HEK293 (cell line): ENCODE measurements around the gene TEX36.
A peak's percentile ranks its signal among the peaks of the same experiment; 100 is the strongest.

Experiments used
- KLF8 ChIP-seq: fragments of 450-650 bp; formaldehyde crosslinking; IDR thresholded peaks from 2 replicates; pipeline ENCODE4 v1.5.1; 2016; ENCODE audit warnings: missing biosample characterization, missing genetic modification characterization
- YY1 ChIP-seq: fragments of 450-650 bp; formaldehyde crosslinking; IDR thresholded peaks from 2 replicates; pipeline ENCODE4 v1.5.1; 2018; ENCODE audit warnings: missing biosample characterization, missing genetic modification characterization
- ZNF350 ChIP-seq: fragments of 450-650 bp; formaldehyde crosslinking; IDR thresholded peaks from 2 replicates; pipeline ENCODE4 v1.5.0; 2017; ENCODE audit warnings: missing biosample characterization, mild to moderate bottlenecking, missing genetic modification characterization
- ZNF768 ChIP-seq: fragments of 450-650 bp; formaldehyde crosslinking; IDR thresholded peaks from 2 replicates; pipeline ENCODE4 v1.5.1; 2018; ENCODE audit warnings: missing biosample characterization, mild to moderate bottlenecking, missing genetic modification characterization
- ZNF843 ChIP-seq: fragments of 450-650 bp; formaldehyde crosslinking; IDR thresholded peaks from 2 replicates; pipeline ENCODE4 v1.5.1; 2016; ENCODE audit warnings: missing biosample characterization, missing genetic modification characterization
- TF ChIP-seq, protein P1 (sequence below): fragments of 450-650 bp; formaldehyde crosslinking; IDR thresholded peaks from 2 replicates; pipeline ENCODE4 v1.5.1; 2016; ENCODE audit warnings: missing biosample characterization, missing genetic modification characterization
- TF ChIP-seq, protein P2 (sequence below): fragments of 450-650 bp; formaldehyde crosslinking; IDR thresholded peaks from 2 replicates; pipeline ENCODE4 v1.5.1; 2017; ENCODE audit warnings: missing biosample characterization, missing genetic modification characterization
- TF ChIP-seq, protein P3 (sequence below): sonication (generic); formaldehyde crosslinking; IDR thresholded peaks from 2 replicates; pipeline ENCODE4 v1.8.1; 2022; ENCODE audit warnings: mild to moderate bottlenecking, moderate library complexity, missing genetic modification reagents
- TF ChIP-seq, protein P4 (sequence below): fragments of 450-650 bp; formaldehyde crosslinking; IDR thresholded peaks from 2 replicates; pipeline ENCODE4 v1.5.1; 2016; ENCODE audit warnings: missing biosample characterization, missing genetic modification characterization

DNA sequence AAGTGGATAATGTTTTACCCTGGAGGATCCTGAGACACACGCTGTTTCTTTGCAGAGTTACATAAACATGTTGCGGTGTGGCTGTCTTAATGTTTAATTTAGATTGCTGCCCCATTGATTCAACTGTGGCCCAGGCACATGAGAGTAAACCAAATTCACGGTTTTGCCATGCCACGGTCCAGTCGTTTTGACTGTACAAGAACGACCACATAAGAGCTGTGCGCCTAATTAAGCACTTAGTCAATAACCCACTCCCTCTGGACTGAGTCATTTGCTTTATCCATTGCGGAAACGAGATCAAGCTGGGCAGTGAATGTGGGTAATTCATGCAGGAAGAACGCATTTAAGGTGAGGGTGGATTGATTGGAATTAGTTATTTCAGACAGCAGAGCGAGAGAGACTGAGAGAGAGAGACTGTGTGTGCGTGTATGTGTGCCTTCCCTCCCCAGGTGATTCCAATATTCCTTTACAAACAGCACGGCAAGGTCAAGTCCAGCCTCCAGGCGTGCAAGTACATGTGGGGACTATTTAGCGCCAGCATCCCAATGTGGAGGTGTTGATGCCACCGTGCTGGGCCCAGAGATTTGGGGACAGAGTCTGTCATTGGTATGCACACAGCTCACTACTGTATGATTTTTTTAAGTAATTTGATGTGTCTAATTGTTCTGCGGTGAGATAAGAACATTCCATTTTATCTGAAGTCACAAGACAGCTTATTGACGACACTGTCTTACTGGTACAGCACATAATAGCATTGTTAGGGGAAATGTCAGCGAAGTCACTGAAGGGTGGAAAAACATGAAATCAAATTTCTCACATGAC is 8.4 kb upstream of the TEX36 start:
- TF ChIP-seq, protein P1, sequence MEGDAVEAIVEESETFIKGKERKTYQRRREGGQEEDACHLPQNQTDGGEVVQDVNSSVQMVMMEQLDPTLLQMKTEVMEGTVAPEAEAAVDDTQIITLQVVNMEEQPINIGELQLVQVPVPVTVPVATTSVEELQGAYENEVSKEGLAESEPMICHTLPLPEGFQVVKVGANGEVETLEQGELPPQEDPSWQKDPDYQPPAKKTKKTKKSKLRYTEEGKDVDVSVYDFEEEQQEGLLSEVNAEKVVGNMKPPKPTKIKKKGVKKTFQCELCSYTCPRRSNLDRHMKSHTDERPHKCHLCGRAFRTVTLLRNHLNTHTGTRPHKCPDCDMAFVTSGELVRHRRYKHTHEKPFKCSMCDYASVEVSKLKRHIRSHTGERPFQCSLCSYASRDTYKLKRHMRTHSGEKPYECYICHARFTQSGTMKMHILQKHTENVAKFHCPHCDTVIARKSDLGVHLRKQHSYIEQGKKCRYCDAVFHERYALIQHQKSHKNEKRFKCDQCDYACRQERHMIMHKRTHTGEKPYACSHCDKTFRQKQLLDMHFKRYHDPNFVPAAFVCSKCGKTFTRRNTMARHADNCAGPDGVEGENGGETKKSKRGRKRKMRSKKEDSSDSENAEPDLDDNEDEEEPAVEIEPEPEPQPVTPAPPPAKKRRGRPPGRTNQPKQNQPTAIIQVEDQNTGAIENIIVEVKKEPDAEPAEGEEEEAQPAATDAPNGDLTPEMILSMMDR (tag by site-specific recombination): no peak
- TF ChIP-seq, protein P2, sequence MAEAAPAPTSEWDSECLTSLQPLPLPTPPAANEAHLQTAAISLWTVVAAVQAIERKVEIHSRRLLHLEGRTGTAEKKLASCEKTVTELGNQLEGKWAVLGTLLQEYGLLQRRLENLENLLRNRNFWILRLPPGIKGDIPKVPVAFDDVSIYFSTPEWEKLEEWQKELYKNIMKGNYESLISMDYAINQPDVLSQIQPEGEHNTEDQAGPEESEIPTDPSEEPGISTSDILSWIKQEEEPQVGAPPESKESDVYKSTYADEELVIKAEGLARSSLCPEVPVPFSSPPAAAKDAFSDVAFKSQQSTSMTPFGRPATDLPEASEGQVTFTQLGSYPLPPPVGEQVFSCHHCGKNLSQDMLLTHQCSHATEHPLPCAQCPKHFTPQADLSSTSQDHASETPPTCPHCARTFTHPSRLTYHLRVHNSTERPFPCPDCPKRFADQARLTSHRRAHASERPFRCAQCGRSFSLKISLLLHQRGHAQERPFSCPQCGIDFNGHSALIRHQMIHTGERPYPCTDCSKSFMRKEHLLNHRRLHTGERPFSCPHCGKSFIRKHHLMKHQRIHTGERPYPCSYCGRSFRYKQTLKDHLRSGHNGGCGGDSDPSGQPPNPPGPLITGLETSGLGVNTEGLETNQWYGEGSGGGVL (tag by site-specific recombination): peak; percentile 49; the same call in 1 of the 2 replicates
- TF ChIP-seq, protein P3, sequence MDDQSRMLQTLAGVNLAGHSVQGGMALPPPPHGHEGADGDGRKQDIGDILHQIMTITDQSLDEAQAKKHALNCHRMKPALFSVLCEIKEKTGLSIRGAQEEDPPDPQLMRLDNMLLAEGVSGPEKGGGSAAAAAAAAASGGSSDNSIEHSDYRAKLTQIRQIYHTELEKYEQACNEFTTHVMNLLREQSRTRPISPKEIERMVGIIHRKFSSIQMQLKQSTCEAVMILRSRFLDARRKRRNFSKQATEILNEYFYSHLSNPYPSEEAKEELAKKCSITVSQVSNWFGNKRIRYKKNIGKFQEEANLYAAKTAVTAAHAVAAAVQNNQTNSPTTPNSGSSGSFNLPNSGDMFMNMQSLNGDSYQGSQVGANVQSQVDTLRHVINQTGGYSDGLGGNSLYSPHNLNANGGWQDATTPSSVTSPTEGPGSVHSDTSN (CRISPR knock-in tag): no peak
- peak; percentile 34 for TF ChIP-seq KLF8 (tag by site-specific recombination)
- no peak for TF ChIP-seq ZNF350 (tag by site-specific recombination)
- TF ChIP-seq, protein P4, sequence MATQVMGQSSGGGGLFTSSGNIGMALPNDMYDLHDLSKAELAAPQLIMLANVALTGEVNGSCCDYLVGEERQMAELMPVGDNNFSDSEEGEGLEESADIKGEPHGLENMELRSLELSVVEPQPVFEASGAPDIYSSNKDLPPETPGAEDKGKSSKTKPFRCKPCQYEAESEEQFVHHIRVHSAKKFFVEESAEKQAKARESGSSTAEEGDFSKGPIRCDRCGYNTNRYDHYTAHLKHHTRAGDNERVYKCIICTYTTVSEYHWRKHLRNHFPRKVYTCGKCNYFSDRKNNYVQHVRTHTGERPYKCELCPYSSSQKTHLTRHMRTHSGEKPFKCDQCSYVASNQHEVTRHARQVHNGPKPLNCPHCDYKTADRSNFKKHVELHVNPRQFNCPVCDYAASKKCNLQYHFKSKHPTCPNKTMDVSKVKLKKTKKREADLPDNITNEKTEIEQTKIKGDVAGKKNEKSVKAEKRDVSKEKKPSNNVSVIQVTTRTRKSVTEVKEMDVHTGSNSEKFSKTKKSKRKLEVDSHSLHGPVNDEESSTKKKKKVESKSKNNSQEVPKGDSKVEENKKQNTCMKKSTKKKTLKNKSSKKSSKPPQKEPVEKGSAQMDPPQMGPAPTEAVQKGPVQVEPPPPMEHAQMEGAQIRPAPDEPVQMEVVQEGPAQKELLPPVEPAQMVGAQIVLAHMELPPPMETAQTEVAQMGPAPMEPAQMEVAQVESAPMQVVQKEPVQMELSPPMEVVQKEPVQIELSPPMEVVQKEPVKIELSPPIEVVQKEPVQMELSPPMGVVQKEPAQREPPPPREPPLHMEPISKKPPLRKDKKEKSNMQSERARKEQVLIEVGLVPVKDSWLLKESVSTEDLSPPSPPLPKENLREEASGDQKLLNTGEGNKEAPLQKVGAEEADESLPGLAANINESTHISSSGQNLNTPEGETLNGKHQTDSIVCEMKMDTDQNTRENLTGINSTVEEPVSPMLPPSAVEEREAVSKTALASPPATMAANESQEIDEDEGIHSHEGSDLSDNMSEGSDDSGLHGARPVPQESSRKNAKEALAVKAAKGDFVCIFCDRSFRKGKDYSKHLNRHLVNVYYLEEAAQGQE (tag by site-specific recombination): no peak
- TF ChIP-seq YY1 (tag by site-specific recombination): no peak
- TF ChIP-seq ZNF843 (tag by site-specific recombination): peak; percentile 58; the same call in 1 of the 2 replicates
- TF ChIP-seq ZNF768 (tag by site-specific recombination): no peak
